LNCaP clone FGC (cell line): Measurements from ENCODE around the gene SMARCA4.
"Not testable (repeated sequence)": the region's sequence is repeated elsewhere in the genome, so short reads cannot be mapped to it uniquely, and the experiment has no call there.

Source experiments
- DNase-seq: peaks from one replicate; pipeline ENCODE4 v3.0.0-alpha.2; 2011; ENCODE audit warnings: low read depth
- H3K4me3 ChIP-seq: 2 replicates; pipeline ENCODE4 v1.5.1; 2011; ENCODE audit warnings: mild to moderate bottlenecking, low read depth, low read length, control low read depth
- TF ChIP-seq, protein P1 (sequence below): IDR thresholded peaks from 2 replicates; pipeline ENCODE4 v1.5.1; 2012; ENCODE audit warnings: mild to moderate bottlenecking; ENCODE audit not compliant: control insufficient read depth, insufficient read depth; ENCODE audit errors: extremely low read depth

The SMARCA4 gene

DNA sequence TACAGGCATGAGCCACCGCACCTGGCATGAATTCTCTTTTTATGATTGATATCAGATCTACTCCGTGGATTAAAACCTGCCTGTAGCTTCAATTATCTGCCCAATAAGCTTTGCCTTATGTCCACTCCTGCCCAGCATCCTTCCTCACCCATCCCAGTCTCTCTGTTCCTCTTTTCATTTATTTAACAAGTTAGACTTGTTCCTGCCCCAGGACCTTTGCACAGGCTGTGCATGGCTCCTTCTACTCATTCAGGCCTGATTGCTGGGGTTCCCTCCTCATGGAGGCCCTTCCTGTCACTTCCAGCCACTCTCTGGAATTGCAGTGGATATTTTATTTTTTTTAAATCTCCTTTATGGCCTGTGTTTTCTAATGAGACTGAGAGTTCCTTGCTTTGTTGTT is 27.6 kb downstream of the SMARCA4 start:
- TF ChIP-seq, protein P1, sequence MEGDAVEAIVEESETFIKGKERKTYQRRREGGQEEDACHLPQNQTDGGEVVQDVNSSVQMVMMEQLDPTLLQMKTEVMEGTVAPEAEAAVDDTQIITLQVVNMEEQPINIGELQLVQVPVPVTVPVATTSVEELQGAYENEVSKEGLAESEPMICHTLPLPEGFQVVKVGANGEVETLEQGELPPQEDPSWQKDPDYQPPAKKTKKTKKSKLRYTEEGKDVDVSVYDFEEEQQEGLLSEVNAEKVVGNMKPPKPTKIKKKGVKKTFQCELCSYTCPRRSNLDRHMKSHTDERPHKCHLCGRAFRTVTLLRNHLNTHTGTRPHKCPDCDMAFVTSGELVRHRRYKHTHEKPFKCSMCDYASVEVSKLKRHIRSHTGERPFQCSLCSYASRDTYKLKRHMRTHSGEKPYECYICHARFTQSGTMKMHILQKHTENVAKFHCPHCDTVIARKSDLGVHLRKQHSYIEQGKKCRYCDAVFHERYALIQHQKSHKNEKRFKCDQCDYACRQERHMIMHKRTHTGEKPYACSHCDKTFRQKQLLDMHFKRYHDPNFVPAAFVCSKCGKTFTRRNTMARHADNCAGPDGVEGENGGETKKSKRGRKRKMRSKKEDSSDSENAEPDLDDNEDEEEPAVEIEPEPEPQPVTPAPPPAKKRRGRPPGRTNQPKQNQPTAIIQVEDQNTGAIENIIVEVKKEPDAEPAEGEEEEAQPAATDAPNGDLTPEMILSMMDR = no peak
- DNase-seq = no peak
- H3K4me3 ChIP-seq = no peak overlapping the region

DNA sequence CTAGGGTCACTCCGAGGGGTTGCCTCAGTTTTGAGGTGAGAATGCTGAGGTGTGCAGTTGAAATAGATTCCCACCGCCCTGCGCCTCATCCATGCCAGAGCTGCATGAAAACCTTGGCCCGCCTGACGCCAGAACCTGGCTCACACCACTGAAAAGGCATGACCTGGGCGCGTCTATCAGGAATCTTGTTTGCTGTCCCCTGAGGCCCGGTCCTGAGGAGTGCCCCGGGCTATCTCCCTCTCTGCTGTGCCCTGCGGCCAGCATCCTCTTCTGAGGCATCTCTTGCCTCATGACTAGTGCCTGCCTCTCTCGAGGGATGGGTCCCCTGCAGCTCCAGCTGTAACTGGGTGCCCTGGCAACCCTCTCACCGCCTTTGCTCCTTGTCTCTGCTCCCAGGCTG is 28.1 kb downstream of the SMARCA4 start:
- no peak overlapping the region for H3K4me3 ChIP-seq
- TF ChIP-seq, protein P1 = no peak
- DNase-seq = no peak

DNA sequence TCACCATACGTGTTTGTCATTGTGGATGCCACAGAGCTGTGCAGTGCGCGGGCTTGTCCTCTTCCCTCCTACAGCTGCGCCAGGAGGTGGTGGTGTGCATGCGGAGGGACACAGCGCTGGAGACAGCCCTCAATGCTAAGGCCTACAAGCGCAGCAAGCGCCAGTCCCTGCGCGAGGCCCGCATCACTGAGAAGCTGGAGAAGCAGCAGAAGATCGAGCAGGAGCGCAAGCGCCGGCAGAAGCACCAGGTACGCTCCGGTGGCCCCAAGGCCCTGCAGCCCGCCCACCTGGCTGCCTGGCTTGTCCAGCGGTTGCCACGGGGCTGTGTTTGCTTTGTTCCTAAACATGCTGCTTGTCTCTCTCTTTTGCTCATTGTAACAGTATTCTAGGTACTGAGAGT is 30.2 kb downstream of the SMARCA4 start:
- no peak for DNase-seq
- TF ChIP-seq, protein P1 = no peak

DNA sequence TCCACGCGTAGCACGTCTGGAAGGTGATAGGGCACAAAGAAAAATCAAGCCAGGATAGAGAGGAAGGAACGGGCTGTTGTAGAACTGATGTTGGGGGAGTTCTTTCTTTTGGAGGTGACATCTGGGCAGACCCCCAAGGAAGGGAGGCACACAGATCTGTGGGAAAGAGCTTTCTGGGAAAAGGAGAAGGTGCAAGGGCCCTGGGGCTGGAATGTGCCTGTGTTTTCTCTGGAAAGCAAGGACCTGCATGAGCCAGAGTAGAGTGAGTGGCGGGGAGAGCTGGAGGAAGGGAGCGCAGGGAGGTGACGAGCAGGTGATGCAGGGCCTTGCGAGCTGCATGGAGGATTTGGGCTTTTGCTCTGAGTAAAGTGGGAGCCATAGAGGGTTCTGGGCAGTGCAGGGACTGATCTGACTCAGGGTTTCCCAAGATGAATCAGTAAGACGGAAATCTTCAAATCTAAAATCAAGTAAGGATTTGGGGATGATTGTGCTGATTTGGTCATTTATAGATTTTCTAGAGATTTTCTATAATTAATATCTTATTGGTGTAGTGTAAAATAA is 30.8 kb downstream of the SMARCA4 start:
- H3K4me3 ChIP-seq = no peak overlapping the region
- no peak for DNase-seq
- TF ChIP-seq, protein P1 = no peak

More for the DNA sequence above, 30.2 kb downstream of the SMARCA4 start:
- H3K4me3 ChIP-seq = no peak overlapping the region

DNA sequence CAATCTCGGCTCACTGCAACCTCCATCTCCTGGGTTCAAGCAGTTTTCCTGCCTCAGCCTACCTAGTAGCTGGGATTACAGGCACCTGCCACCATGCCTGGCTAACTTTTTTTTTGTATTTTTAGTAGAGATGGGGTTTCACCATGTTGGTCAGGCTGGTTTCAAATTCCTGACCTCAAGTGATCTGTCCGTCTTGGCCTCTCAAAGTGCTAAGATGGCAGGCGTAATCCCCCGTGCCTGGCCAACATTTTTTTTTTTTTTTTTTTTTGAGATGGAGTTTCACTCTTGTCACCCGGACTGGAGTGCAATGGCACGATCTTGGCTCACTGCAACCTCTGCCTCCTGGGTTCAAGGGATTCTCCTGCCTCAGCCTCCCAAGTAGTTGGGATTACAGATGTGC is 31.3 kb downstream of the SMARCA4 start:
- DNase-seq, H3K4me3 ChIP-seq: not testable (repeated sequence)

DNA sequence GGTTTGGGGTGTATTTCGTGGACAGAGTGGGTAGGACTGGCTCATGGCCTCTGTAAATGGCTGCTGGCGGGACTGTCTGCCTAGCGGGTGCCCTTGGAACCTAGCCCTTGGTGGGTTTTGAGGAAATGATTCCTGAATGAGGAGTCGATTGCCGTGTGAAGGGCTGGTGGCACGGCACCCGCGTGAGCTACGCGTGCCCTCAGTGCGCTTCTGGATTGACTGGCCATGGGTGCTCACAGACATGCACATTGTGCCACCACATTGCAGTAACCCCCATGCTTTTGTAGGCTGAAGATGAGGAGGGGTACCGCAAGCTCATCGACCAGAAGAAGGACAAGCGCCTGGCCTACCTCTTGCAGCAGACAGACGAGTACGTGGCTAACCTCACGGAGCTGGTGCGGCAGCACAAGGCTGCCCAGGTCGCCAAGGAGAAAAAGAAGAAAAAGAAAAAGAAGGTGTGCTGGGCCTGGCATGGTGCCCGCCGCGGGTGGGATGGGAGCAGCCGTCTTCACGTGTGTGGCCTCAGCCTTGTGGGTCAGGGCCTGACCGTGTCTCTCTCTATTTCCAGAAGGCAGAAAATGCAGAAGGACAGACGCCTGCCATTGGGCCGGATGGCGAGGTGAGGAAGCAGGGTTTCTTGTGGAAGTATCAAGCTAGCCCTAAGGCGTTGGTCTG is 35.2 kb downstream of the SMARCA4 start:
- TF ChIP-seq, protein P1 = no peak
- H3K4me3 ChIP-seq = no peak overlapping the region
- no peak for DNase-seq

DNA sequence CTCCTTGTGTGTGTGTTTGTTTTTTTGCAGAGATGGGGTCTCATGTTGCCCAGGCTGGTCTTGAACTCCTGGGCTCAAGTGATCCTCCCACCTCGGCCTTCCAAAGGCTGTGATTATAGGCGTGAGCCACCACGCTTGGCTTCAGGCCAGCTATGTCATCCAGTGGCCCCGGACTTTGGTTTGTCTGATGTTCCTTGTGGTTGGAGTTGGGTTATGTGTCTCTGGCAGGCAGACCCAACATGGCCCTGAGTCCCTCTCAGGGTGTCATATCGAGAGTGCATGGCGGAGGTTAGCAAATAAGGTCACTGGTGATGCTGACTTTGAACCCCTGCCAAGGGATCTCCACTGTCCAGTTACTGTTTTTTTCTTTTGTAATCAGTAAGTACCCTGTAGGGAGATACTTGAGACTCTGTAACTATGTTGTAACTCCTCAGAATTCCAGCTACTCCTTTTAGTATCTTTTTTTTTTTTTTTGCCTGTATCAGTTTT is 37.3 kb downstream of the SMARCA4 start:
- DNase-seq = no peak
- TF ChIP-seq, protein P1 = no peak
- H3K4me3 ChIP-seq = no peak overlapping the region
